H1 (cell line): ENCODE data around the gene TACC2. TPM values are rescaled to one million over a fixed set of nuclear protein-coding genes. Genes with fewer than 3 reads are reported as not detected.

Experiments
- CTCF ChIA-PET: fragments of 300-600 bp; sonication (Branson Sonifier 250); formaldehyde crosslinking; loops from one replicate; lab custom pipeline; 2021; ENCODE audit not compliant: partially characterized antibody; lab: Charles Lee
- POLR2A ChIA-PET: fragments of 300-600 bp; sonication (Branson Sonifier 250); formaldehyde crosslinking; loops from one replicate; lab custom pipeline; 2021; ENCODE audit warnings: inconsistent platforms; ENCODE audit not compliant: partially characterized antibody; lab: Charles Lee
- DNase-seq, 2 experiments: peaks; one replicate each; pipeline versions ENCODE4 v3.0.0 to v3.0.0-alpha.2; 2010 to 2022; ENCODE audit warnings: low spot score in 2 of 2, low read depth in 1 of 2, mixed read lengths in 1 of 2
- FAIRE-seq: peaks from 2 replicates; lab custom pipeline; 2011; peaks lifted over from hg19 to GRCh38; lab: Jason Lieb, UNC
- H2AFZ ChIP-seq: 2 replicates; pipeline ENCODE4 v1.8.1; 2012; ENCODE audit warnings: low read length, inconsistent platforms
- H2AK5ac ChIP-seq: 2 replicates; pipeline ENCODE4 v1.6.1; 2013; ENCODE audit warnings: low read depth, low read length
- H2BK120ac ChIP-seq: replicated peaks from 2 replicates; pipeline ENCODE3; 2013; ENCODE audit warnings: low read depth, low read length, inconsistent platforms
- H2BK12ac ChIP-seq: 2 replicates; pipeline ENCODE4 v1.6.1; 2013; ENCODE audit warnings: low read depth, low read length
- H2BK15ac ChIP-seq: 2 replicates; pipeline ENCODE4 v1.6.1; 2013; ENCODE audit warnings: low read length
- H2BK20ac ChIP-seq: 2 replicates; pipeline ENCODE4 v1.6.1; 2013; ENCODE audit warnings: low read length
- H2BK5ac ChIP-seq: 2 replicates; pipeline ENCODE4 v1.6.1; 2013; ENCODE audit warnings: low read depth, low read length
- H3K14ac ChIP-seq: 2 replicates; pipeline ENCODE4 v1.6.1; 2013; ENCODE audit warnings: inconsistent platforms; ENCODE audit not compliant: insufficient read length
- H3K18ac ChIP-seq: 2 replicates; pipeline ENCODE4 v1.6.1; 2013; ENCODE audit warnings: low read length; ENCODE audit errors: extremely low read depth
- H3K23ac ChIP-seq: 2 replicates; pipeline ENCODE4 v1.6.1; 2013; ENCODE audit warnings: inconsistent platforms; ENCODE audit not compliant: insufficient read length
- H3K23me2 ChIP-seq: 2 replicates; pipeline ENCODE4 v1.6.1; 2013; ENCODE audit warnings: low read depth, low read length
- H3K27ac ChIP-seq: 2 replicates; pipeline ENCODE4 v1.6.1; 2011; ENCODE audit warnings: low read depth, low read length, inconsistent platforms
- H3K27me3 ChIP-seq, 4 experiments: replicated peaks in 1 of 4; 1 replicate in 1 of 4; 2 replicates in 3 of 4; pipeline versions ENCODE4 v1.6.1 to v1.8.1; 2011 to 2013; ENCODE audit warnings: low read length in 3 of 4, mild to moderate bottlenecking in 3 of 4, inconsistent platforms in 2 of 4, mixed read lengths in 2 of 4, moderate library complexity in 1 of 4; ENCODE audit not compliant: control insufficient read depth in 3 of 4, insufficient read depth in 3 of 4; ENCODE audit errors: extremely low read depth in 1 of 4
- H3K36me3 ChIP-seq, 4 experiments: 2 replicates each; pipeline versions ENCODE4 v1.6.1 to v1.8.1; 2011 to 2013; ENCODE audit warnings: mild to moderate bottlenecking in 4 of 4, low read length in 3 of 4, moderate library complexity in 2 of 4, control low read depth in 1 of 4, inconsistent platforms in 1 of 4; ENCODE audit not compliant: insufficient read depth in 4 of 4, control insufficient read depth in 2 of 4
- H3K4ac ChIP-seq: replicated peaks from 2 replicates; pipeline ENCODE3; 2013; ENCODE audit warnings: low read length, low read depth, mixed read lengths, inconsistent platforms; ENCODE audit not compliant: insufficient read length
- H3K4me1 ChIP-seq, 4 experiments: replicated peaks in 1 of 4; 1 replicate in 1 of 4; 2 replicates in 3 of 4; pipeline versions ENCODE4 v1.6.1 to v1.8.1; 2011 to 2013; ENCODE audit warnings: low read length in 3 of 4, inconsistent platforms in 2 of 4, mixed read lengths in 1 of 4; ENCODE audit not compliant: insufficient read depth in 4 of 4, control insufficient read depth in 3 of 4
- H3K4me2 ChIP-seq, 2 experiments: 2 replicates each; pipeline versions ENCODE4 v1.6.1 to v1.8.1; 2011 to 2013; ENCODE audit warnings: low read depth in 2 of 2, low read length in 2 of 2, control low read depth in 1 of 2, inconsistent platforms in 1 of 2, mild to moderate bottlenecking in 1 of 2; ENCODE audit not compliant: insufficient read depth in 1 of 2
- H3K4me3 ChIP-seq, 4 experiments: fragments of 200-600, 300-600 bp in 1 of 4; sonication (generic), shearing (Covaris generic), sonication (Bioruptor Twin) in 1 of 4; 2 replicates each; pipeline versions ENCODE4 v1.5.1 to v1.8.1; 2011 to 2016; ENCODE audit warnings: low read length in 4 of 4, low read depth in 3 of 4, control low read depth in 2 of 4, inconsistent platforms in 2 of 4, mild to moderate bottlenecking in 2 of 4, mixed read lengths in 1 of 4, moderate library complexity in 1 of 4; ENCODE audit not compliant: insufficient read depth in 2 of 4; ENCODE audit errors: extremely low read depth in 1 of 4
- H3K56ac ChIP-seq: replicated peaks from 2 replicates; pipeline ENCODE3; 2013; ENCODE audit warnings: low read depth, mild to moderate bottlenecking, mixed read lengths, low read length, inconsistent platforms; ENCODE audit not compliant: insufficient read length
- H3K79me1 ChIP-seq: 2 replicates; pipeline ENCODE4 v1.6.1; 2013; ENCODE audit warnings: low read depth, low read length, control low read depth
- H3K79me2 ChIP-seq, 2 experiments: 2 replicates each; pipeline versions ENCODE4 v1.6.1 to v1.8.1; 2012 to 2013; ENCODE audit warnings: low read length in 2 of 2, mild to moderate bottlenecking in 2 of 2, inconsistent platforms in 1 of 2; ENCODE audit not compliant: insufficient read depth in 2 of 2, control insufficient read depth in 1 of 2
- H3K9ac ChIP-seq, 4 experiments: replicated peaks in 1 of 4; 1 replicate in 1 of 4; 2 replicates in 3 of 4; pipeline versions ENCODE4 v1.6.1 to v1.8.1; 2011 to 2013; ENCODE audit warnings: low read depth in 3 of 4, low read length in 3 of 4, control low read depth in 2 of 4, mild to moderate bottlenecking in 2 of 4, moderate library complexity in 2 of 4, inconsistent platforms in 1 of 4; ENCODE audit errors: extremely low read depth in 1 of 4
- H3K9me3 ChIP-seq, 2 experiments: 2 replicates each; pipeline versions ENCODE4 v1.6.1 to v1.8.1; 2012 to 2013; ENCODE audit warnings: mild to moderate bottlenecking in 2 of 2, moderate library complexity in 2 of 2, control low read depth in 1 of 2, inconsistent platforms in 1 of 2, low read depth in 1 of 2, low read length in 1 of 2, mixed read lengths in 1 of 2; ENCODE audit not compliant: insufficient read depth in 2 of 2
- H4K20me1 ChIP-seq, 2 experiments: replicated peaks in 1 of 2; 2 replicates each; pipeline versions ENCODE3 to v1.8.1; 2011 to 2013; ENCODE audit warnings: inconsistent platforms in 2 of 2, low read length in 2 of 2, mild to moderate bottlenecking in 1 of 2; ENCODE audit not compliant: insufficient read depth in 2 of 2, control insufficient read depth in 1 of 2
- H4K5ac ChIP-seq: 2 replicates; pipeline ENCODE4 v1.6.1; 2013; ENCODE audit warnings: low read length, low read depth, mixed read lengths, inconsistent platforms; ENCODE audit not compliant: insufficient read length
- H4K8ac ChIP-seq: 2 replicates; pipeline ENCODE4 v1.8.0; 2013; ENCODE audit warnings: mild to moderate bottlenecking, moderate library complexity, low read length, inconsistent platforms; ENCODE audit not compliant: insufficient read depth; ENCODE audit errors: extremely low read depth
- H4K91ac ChIP-seq: replicated peaks from 2 replicates; pipeline ENCODE3; 2013; ENCODE audit warnings: low read length, mixed read lengths, inconsistent platforms; ENCODE audit not compliant: insufficient read length
- CBX5 ChIP-seq: fragments of 300-800, 300-1000 bp; sonication (generic); IDR thresholded peaks from 2 replicates; pipeline ENCODE4 v1.7.1; 2016; ENCODE audit warnings: antibody characterized with exemption, low read length, low read depth
- CHD1 ChIP-seq: IDR thresholded peaks from 2 replicates; pipeline ENCODE4 v1.6.1; 2012; ENCODE audit warnings: low read depth, low read length, improper control_type of control experiment
- CHD2 ChIP-seq: IDR thresholded peaks from 2 replicates; pipeline ENCODE4 v1.6.1; 2012; ENCODE audit warnings: low read length, improper control_type of control experiment
- CREB1 ChIP-seq: IDR thresholded peaks from 2 replicates; pipeline ENCODE4 v1.6.1; 2012; ENCODE audit warnings: inconsistent platforms
- EP300 ChIP-seq, 2 experiments: IDR thresholded peaks; 1 replicate in 1 of 2; 2 replicates in 1 of 2; pipeline ENCODE4 v1.6.1; 2011 to 2012; ENCODE audit warnings: low read depth in 2 of 2, low read length in 2 of 2, mild to moderate bottlenecking in 2 of 2, borderline replicate concordance in 1 of 2, inconsistent platforms in 1 of 2, moderate library complexity in 1 of 2
- EZH2 ChIP-seq: fragments of 200-600 bp; sonication (generic); IDR thresholded peaks from 2 replicates; pipeline ENCODE4 v1.7.1; 2012; ENCODE audit warnings: low read depth, mild to moderate bottlenecking, moderate library complexity, low read length, inconsistent platforms; ENCODE audit not compliant: severe bottlenecking
- GTF2F1 ChIP-seq: IDR thresholded peaks from 2 replicates; pipeline ENCODE4 v1.6.1; 2012; ENCODE audit warnings: low read depth, low read length, improper control_type of control experiment, borderline replicate concordance
- PHF8 ChIP-seq: fragments of 200-600 bp; sonication (generic); conservative IDR thresholded peaks from 2 replicates; pipeline ENCODE4 v1.7.1; 2012; ENCODE audit warnings: low read depth, mild to moderate bottlenecking, inconsistent platforms, low read length, moderate library complexity
- TAF7 ChIP-seq: optimal IDR thresholded peaks from 2 replicates; pipeline ENCODE3; 2011; ENCODE audit warnings: low read depth, mild to moderate bottlenecking, inconsistent platforms, low read length, moderate library complexity, borderline replicate concordance
- TBP ChIP-seq: IDR thresholded peaks from 2 replicates; pipeline ENCODE4 v1.6.1; 2011; ENCODE audit warnings: low read depth, low read length, improper control_type of control experiment
- TCF12 ChIP-seq: IDR thresholded peaks from 2 replicates; pipeline ENCODE4 v1.6.1; 2011; ENCODE audit warnings: low read depth, mild to moderate bottlenecking, low read length
- USF2 ChIP-seq: IDR thresholded peaks from 2 replicates; pipeline ENCODE4 v1.6.1; 2011; ENCODE audit warnings: low read length, improper control_type of control experiment
- ZNF274 ChIP-seq: IDR thresholded peaks from 2 replicates; pipeline ENCODE4 v1.7.0; 2012; ENCODE audit warnings: low read length, borderline replicate concordance; ENCODE audit errors: extremely low read depth
- WGBS, 2 experiments: shearing (Covaris generic) in 1 of 2; methylation state at CpG; one replicate each; pipeline versions ENCODE4 v1.1.6 to v1.1.7; 2013 to 2015; ENCODE audit warnings: low lambda C conversion rate in 2 of 2, mixed read lengths in 2 of 2, inconsistent platforms in 1 of 2, low coverage in 1 of 2, missing lambda C conversion rate in 1 of 2; ENCODE audit not compliant: insufficient replicate concordance in 2 of 2, insufficient coverage in 1 of 2, insufficient read length in 1 of 2; ENCODE audit errors: extremely low coverage in 1 of 2, missing lambda C conversion rate in 1 of 2; 5-methylcytosine and 5-hydroxymethylcytosine counted together
- polyA plus RNA-seq, 7 experiments: library from polyadenylated mRNA; depleted of rRNA in 3 of 7; stranded (reverse) in 5 of 7; unstranded in 2 of 7; fragments of >200 nt in 5 of 7; fragments of 200-250 nt in 2 of 7; gene quantifications; 1 replicate in 5 of 7; 2 replicates in 1 of 7; 4 replicates in 1 of 7; pipeline versions ENCODE4 v1.2.1 to v1.2.3, GENCODE V29; 2011 to 2013; ENCODE audit warnings: missing spikeins in 2 of 7, mixed read lengths in 2 of 7
- total RNA-seq: library from RNA; stranded (reverse); fragmentation: NEBNext Ultra II Directional; extraction: Animal tissue kit (Norgen Biotek cat#: 25700); gene quantifications from 2 replicates; pipeline ENCODE4 v1.2.1, GENCODE V29; 2021

TACC2 gene
- total and polyA plus RNA-seq, 2 of the 8 experiments (the other 6 are each of a cell fraction or from before 2014, with no cell fraction given): 21.2 to 46.6 TPM

DNA sequence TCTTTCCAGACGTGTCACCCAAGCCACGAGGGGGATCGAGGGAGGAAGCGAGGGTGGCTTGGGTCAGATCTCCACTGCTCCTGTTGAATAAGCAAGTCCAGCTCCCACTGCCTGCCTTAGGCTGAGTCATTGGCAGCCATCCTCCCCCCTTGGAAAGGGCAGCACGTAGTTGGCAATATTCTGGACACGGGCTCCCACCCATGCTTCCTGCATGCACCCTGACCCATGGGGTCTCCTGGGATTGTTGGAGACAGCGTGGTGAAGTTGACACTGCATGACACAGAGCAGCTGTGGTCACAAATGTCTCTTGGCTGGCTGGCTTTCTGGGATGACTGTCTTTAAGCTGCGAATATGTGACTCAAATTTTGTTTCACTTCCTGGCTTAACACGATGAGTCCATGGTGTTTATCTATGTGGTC, 293.3 kb downstream of the TACC2 start:
- Histone ChIP-seq H2AFZ (no peak overlapping the region), H3K9me3 (no peaks in the 10 kb centered on the region), H2BK5ac (no peak overlapping the region), H3K18ac (no peak overlapping the region), H4K5ac (no peak overlapping the region), H3K79me2 (no peaks in the 10 kb centered on the region), H3K23me2 (no peaks in the 10 kb centered on the region), H3K79me1 (no peaks in the 10 kb centered on the region), H2BK15ac (no peak overlapping the region), H3K4me2 (no peak overlapping the region), H3K23ac (no peak overlapping the region), H2BK12ac (no peak overlapping the region), H3K4me1 (peaks cover 1 to 6% (median 3%) of the 10 kb centered on the region in 4 experiments; a peak in 4 of 7 replicates), H4K91ac (no peak overlapping the region), H3K27ac (no peak overlapping the region), H3K9ac (no peak overlapping the region), H3K36me3 (no peaks in the 10 kb centered on the region), H3K56ac (no peak overlapping the region), H3K14ac (no peak overlapping the region), H2AK5ac (no peak overlapping the region), H2BK20ac (no peak overlapping the region), H4K8ac (no peak overlapping the region; the same call in 1 of the 2 replicates), H2BK120ac (no peak overlapping the region), H3K27me3 (peaks cover 0 to 3% (median 0%) of the 10 kb centered on the region in 4 experiments; a peak in 2 of 7 replicates), H3K4ac (no peak overlapping the region), H4K20me1 (no peaks in the 10 kb centered on the region), H3K4me3 (no peak overlapping the region)
- no peak for DNase-seq
- 88% methylated on average over 9 of the region's 9 CpGs; no CpG with 5 or more reads in 1 of the 2 experiments for WGBS, 2 experiments
- ChIA-PET CTCF (interaction anchor here (0.6 to 10.8 kb wide), 8 partner anchors 13 to 283 kb away, joined by 3 to 74 read pairs (median 4); partner anchors contain the start of gene BTBD16), POLR2A (interaction anchor here (1.4 kb wide), 1 partner anchor 12 kb away, joined by 3 read pairs; no protein-coding TSS in a partner anchor)
- FAIRE-seq: no peak
- TF ChIP-seq TAF7: no peak
- no peak for TF ChIP-seq CHD1
- no peak for TF ChIP-seq TBP
- TF ChIP-seq GTF2F1: no peak
- TF ChIP-seq TCF12: no peak
- no peak for TF ChIP-seq PHF8
- no peak for TF ChIP-seq ZNF274
- no peak for TF ChIP-seq EP300 (IDR thresholded peaks at IDR 0.05; ENCODE audit: borderline replicate concordance in 1 of 2, low read depth in 2 of 2, low read length in 2 of 2)
- no peak for TF ChIP-seq CREB1
- TF ChIP-seq CHD2: no peak
- no peak for TF ChIP-seq EZH2
- TF ChIP-seq USF2: no peak
- TF ChIP-seq CBX5: no peak
